ENCODE measurements around the gene GSTT2B. TPM values are rescaled to one million over a fixed set of nuclear protein-coding genes. Genes with fewer than 3 reads are reported as not detected.
"Not testable (repeated sequence)": the region's sequence is repeated elsewhere in the genome, so short reads cannot be mapped to it uniquely, and the experiment has no call there.

GSTT2B gene
- total RNA-seq, 1 experiment from 2014 or later, result 6.5 TPM

DNA sequence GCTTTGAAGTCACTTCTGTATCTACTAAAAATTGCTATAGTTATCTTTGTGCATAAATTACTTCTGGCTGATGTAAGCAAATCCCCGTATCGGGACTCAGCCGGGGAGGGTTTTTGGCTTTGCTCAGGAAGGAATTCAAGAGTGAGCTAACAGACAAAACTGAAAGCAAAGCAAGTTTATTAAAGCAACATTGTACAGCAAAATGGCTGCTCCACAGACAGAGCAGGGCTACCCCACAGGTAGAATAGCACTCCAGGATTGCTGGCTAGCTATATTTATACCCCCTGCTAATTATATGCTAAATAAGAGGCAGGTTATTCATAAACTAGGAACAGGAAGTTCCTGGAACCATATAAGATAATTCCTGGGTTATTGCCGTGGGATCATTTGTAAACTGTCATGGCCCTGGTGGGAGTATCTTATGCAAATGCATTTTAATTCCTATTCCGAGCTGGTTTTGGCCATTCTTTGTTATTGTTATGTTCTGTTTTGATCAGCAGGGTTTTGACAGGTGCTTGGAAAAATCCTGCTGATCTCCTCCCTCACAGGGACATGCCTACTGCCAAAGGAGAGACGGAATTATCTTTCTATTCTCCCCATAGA, 51.6 kb downstream of the GSTT2B start:
- POLR2A ChIA-PET, result interaction anchor here (0.7 kb wide), 2 partner anchors 11 to 550 kb away, joined by 3 to 4 read pairs; no protein-coding TSS in a partner anchor

DNA sequence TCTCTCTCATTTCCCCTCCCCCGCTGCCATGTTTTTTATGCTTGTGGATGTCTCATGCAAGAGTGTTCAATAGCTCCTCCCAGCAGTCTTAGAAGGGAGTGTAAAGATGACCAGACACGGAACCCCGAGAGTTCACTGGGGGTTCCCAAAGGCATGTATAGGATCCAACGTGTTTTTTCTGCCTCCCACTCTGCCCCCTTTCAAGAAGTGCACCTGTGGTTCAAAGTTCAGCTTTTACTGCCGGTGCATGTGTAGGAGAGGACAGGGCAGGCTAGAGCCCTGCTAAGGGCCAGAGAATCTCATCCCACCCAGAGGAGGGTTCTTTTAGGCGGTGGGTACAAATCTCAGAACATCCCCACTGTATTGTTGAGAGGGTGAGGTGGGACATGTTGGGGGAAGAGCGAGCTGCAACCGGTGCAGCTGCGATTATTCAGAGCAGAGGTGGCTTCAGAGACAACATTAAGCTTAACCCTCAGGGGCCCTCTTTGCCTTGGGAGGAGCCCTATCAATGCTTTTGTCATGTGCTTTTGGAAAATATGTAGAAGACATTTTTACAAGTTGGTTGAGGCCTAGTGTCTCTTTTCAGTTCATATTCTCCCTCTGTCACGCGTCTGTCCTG, 52.3 kb downstream of the GSTT2B start:
- ATAC-seq (no peak), DNase-seq (ENCODE audit: low read depth, low spot score) (no peak)
- intact Hi-C loops (cut with micrococcal nuclease; ENCODE audit: unreplicated experiment) (no loop called here), in situ Hi-C loops (cut with HindIII; ENCODE audit: low pct_unique_long_range_greater_than_20kb, low sequenced_read_pairs) (no loop called here)
- no peak for TF ChIP-seq POLR2AphosphoS5 (IDR thresholded peaks at IDR 0.05; ENCODE audit: low read depth, low read length)
- TF ChIP-seq TCF7L2 (IDR thresholded peaks at IDR 0.05; ENCODE audit: low read depth, low read length), result no peak
- TF ChIP-seq, protein P1, sequence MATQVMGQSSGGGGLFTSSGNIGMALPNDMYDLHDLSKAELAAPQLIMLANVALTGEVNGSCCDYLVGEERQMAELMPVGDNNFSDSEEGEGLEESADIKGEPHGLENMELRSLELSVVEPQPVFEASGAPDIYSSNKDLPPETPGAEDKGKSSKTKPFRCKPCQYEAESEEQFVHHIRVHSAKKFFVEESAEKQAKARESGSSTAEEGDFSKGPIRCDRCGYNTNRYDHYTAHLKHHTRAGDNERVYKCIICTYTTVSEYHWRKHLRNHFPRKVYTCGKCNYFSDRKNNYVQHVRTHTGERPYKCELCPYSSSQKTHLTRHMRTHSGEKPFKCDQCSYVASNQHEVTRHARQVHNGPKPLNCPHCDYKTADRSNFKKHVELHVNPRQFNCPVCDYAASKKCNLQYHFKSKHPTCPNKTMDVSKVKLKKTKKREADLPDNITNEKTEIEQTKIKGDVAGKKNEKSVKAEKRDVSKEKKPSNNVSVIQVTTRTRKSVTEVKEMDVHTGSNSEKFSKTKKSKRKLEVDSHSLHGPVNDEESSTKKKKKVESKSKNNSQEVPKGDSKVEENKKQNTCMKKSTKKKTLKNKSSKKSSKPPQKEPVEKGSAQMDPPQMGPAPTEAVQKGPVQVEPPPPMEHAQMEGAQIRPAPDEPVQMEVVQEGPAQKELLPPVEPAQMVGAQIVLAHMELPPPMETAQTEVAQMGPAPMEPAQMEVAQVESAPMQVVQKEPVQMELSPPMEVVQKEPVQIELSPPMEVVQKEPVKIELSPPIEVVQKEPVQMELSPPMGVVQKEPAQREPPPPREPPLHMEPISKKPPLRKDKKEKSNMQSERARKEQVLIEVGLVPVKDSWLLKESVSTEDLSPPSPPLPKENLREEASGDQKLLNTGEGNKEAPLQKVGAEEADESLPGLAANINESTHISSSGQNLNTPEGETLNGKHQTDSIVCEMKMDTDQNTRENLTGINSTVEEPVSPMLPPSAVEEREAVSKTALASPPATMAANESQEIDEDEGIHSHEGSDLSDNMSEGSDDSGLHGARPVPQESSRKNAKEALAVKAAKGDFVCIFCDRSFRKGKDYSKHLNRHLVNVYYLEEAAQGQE (IDR thresholded peaks at IDR 0.05; ENCODE audit: insufficient read depth in 1 of 2, low read depth in 2 of 2, low read length in 1 of 2), result no peak
- TF ChIP-seq, protein P2, sequence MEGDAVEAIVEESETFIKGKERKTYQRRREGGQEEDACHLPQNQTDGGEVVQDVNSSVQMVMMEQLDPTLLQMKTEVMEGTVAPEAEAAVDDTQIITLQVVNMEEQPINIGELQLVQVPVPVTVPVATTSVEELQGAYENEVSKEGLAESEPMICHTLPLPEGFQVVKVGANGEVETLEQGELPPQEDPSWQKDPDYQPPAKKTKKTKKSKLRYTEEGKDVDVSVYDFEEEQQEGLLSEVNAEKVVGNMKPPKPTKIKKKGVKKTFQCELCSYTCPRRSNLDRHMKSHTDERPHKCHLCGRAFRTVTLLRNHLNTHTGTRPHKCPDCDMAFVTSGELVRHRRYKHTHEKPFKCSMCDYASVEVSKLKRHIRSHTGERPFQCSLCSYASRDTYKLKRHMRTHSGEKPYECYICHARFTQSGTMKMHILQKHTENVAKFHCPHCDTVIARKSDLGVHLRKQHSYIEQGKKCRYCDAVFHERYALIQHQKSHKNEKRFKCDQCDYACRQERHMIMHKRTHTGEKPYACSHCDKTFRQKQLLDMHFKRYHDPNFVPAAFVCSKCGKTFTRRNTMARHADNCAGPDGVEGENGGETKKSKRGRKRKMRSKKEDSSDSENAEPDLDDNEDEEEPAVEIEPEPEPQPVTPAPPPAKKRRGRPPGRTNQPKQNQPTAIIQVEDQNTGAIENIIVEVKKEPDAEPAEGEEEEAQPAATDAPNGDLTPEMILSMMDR (IDR thresholded peaks at IDR 0.05), result no peak
- no peak for TF ChIP-seq SIN3A (IDR thresholded peaks at IDR 0.05; ENCODE audit: borderline replicate concordance, insufficient read depth, low read depth, low read length)
- H3K27ac ChIP-seq (ENCODE audit: low read length), result no peak overlapping the region
- no peaks in the 10 kb centered on the region for H3K36me3 ChIP-seq (ENCODE audit: control insufficient read depth, insufficient read depth, low read length)
- no peaks in the 10 kb centered on the region for H3K9me3 ChIP-seq (ENCODE audit: control insufficient read depth, insufficient read depth, low read depth, low read length)
- ChIA-PET POLR2A (no interaction called here), CTCF (interaction anchor here (0.5 kb wide), 2 partner anchors 20 to 51 kb away, joined by 4 to 5 read pairs; partner anchors contain the start of gene SLC2A11)
- H3K27me3 ChIP-seq (ENCODE audit: control insufficient read depth, insufficient read depth, low read length), result no peaks in the 10 kb centered on the region
- H3K4me1 ChIP-seq (ENCODE audit: control insufficient read depth, insufficient read depth, low read length), result no peaks in the 10 kb centered on the region; the same call in 1 of the 2 replicates
- no peak overlapping the region for H3K4me3 ChIP-seq (ENCODE audit: low read depth in 2 of 2, low read length in 2 of 2)
- BruUV-seq (replicated peaks), result no TSS peak

More for the DNA sequence above, 51.6 kb downstream of the GSTT2B start:
- no peak overlapping the region for H3K27ac ChIP-seq (ENCODE audit: low read length)
- intact Hi-C loops (cut with micrococcal nuclease; ENCODE audit: unreplicated experiment), result no loop called here
- in situ Hi-C loops (cut with HindIII; ENCODE audit: low pct_unique_long_range_greater_than_20kb, low sequenced_read_pairs), result no loop called here
- H3K4me3 ChIP-seq (ENCODE audit: low read depth in 2 of 2, low read length in 2 of 2), result no peak overlapping the region
- no peak for TF ChIP-seq TCF7L2 (IDR thresholded peaks at IDR 0.05; ENCODE audit: low read depth, low read length)
- TF ChIP-seq, protein P2 (IDR thresholded peaks at IDR 0.05), result no peak
- TF ChIP-seq POLR2AphosphoS5 (IDR thresholded peaks at IDR 0.05; ENCODE audit: low read depth, low read length), result no peak
- TF ChIP-seq, protein P1 (IDR thresholded peaks at IDR 0.05; ENCODE audit: insufficient read depth in 1 of 2, low read depth in 2 of 2, low read length in 1 of 2), result no peak
- TF ChIP-seq SIN3A (IDR thresholded peaks at IDR 0.05; ENCODE audit: borderline replicate concordance, insufficient read depth, low read depth, low read length), result no peak
- ATAC-seq (no peak), DNase-seq (ENCODE audit: low read depth, low spot score) (no peak)
- no peaks in the 10 kb centered on the region for H3K27me3 ChIP-seq (ENCODE audit: control insufficient read depth, insufficient read depth, low read length)
- H3K36me3 ChIP-seq (ENCODE audit: control insufficient read depth, insufficient read depth, low read length), result no peaks in the 10 kb centered on the region
- no peaks in the 10 kb centered on the region for H3K9me3 ChIP-seq (ENCODE audit: control insufficient read depth, insufficient read depth, low read depth, low read length)
- no TSS peak for BruUV-seq (replicated peaks)
- H3K4me1 ChIP-seq (ENCODE audit: control insufficient read depth, insufficient read depth, low read length), result no peaks in the 10 kb centered on the region; the same call in 1 of the 2 replicates
- CTCF ChIA-PET, result interaction anchor here (0.5 kb wide), 1 partner anchor 52 kb away, joined by 5 read pairs; the partner anchor contains the start of gene SLC2A11

DNA sequence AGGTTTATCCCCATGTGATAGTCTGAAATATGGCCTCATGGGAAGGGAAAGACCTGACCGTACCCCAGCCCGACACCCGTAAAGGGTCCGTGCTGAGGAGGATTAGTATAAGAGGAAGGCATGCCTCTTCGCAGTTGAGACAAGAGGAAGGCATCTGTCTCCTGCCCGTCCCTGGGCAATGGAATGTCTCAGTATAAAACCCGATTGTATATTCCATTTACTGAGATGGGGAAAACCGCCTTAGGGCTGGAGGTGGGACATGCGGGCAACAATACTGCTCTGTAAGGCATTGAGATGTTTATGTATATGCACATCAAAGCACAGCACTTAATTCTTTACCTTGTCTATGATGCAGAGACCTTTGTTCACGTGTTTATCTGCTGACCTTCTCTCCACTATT, 53.6 kb downstream of the GSTT2B start:
- intact Hi-C loops (cut with micrococcal nuclease; ENCODE audit: unreplicated experiment); H3K27ac ChIP-seq (ENCODE audit: low read length); H3K4me3 ChIP-seq (ENCODE audit: low read depth in 2 of 2, low read length in 2 of 2); in situ Hi-C loops (cut with HindIII; ENCODE audit: low pct_unique_long_range_greater_than_20kb, low sequenced_read_pairs); CTCF ChIA-PET; BruUV-seq (replicated peaks); H3K9me3 ChIP-seq (ENCODE audit: control insufficient read depth, insufficient read depth, low read depth, low read length); H3K4me1 ChIP-seq (ENCODE audit: control insufficient read depth, insufficient read depth, low read length); H3K27me3 ChIP-seq (ENCODE audit: control insufficient read depth, insufficient read depth, low read length); ATAC-seq; DNase-seq (ENCODE audit: low read depth, low spot score); H3K36me3 ChIP-seq (ENCODE audit: control insufficient read depth, insufficient read depth, low read length); POLR2A ChIA-PET: not testable (repeated sequence)

All from Panc1 (cell line).